HEK293T (cell line): Measurements from ENCODE around the gene CHAD.

ENCODE experiments used
- ELF4 ChIP-seq: fragments of 450-650 bp; IDR thresholded peaks from 2 replicates; pipeline ENCODE4 v1.6.1; 2017; ENCODE audit warnings: antibody characterized with exemption
- FOXK2 ChIP-seq: fragments of 450-650 bp; IDR thresholded peaks from 2 replicates; pipeline ENCODE4 v1.6.1; 2016; ENCODE audit warnings: mild to moderate bottlenecking
- HDGF ChIP-seq: fragments of 450-650 bp; IDR thresholded peaks from 2 replicates; pipeline ENCODE4 v1.6.1; 2017; ENCODE audit warnings: antibody characterized with exemption, borderline replicate concordance

DNA sequence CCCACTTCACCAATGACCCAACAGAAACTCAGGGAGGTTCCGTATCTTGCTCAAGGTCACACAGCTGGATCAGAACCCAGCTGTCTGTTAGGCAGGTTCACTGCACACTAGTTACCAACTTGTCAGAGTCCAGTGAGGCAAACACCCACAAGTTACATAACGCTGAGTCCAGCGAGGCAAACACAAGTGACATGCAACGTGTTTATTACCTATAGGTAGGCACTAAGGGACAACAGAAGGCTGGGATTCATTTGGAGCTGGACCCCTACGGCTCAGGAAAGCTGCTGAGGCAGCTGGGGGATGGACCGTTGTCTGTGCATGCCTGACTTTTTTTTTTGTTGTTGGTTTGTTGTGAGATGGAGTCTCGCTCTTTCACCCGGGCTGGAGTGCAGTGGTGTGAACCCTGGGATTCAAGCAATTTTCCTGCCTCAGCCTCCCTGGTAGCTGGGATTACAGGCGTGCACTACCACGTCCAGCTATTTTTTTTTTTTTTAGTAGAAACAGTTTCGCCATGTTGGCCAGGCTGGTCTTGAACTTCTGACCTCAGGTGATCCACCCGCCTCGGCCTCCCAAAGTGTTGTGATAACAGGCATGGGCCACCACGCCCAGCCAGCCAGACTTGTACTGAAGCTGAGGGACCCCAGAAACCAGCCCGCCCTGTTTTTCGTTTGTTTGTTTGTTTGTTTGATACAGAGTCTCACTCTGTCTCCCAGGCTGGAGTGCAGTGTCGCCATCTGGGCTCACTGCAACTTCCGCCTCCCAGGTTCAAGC is 8.1 kb upstream of the CHAD start:
- TF ChIP-seq ELF4 (no peak), FOXK2 (no peak), HDGF (no peak)
